ENCODE data around the gene LINC00305. TPM values are rescaled to one million over a fixed set of nuclear protein-coding genes. Genes with fewer than 3 reads are reported as not detected.
A peak's percentile ranks its signal among the peaks of the same experiment; 100 is the strongest.

The LINC00305 gene
- total and polyA plus RNA-seq, 2 of the 8 experiments (the other 6 are each of a cell fraction or from before 2014, with no cell fraction given), result not detected

- no peak overlapping the region for H2BK12ac ChIP-seq (ENCODE audit: low read depth, low read length)
- H3K18ac ChIP-seq (ENCODE audit: extremely low read depth, low read length), result 0 out of 2 replicates have a peak overlapping the region, but pooled peaks have one; percentile 7
- no peak for TF ChIP-seq PHF8 (conservative IDR thresholded peaks at IDR 0.05; ENCODE audit: low read depth, low read length)
- TF ChIP-seq CEBPB (IDR thresholded peaks at IDR 0.05; ENCODE audit: low read depth, low read length), result peak; percentile 79
- POLR2A ChIA-PET (ENCODE audit: partially characterized antibody), result no interaction called here
- no peak overlapping the region for H3K9ac ChIP-seq (replicated peaks in 1 of 4; ENCODE audit: extremely low read depth in 1 of 4, low read depth in 3 of 4, low read length in 3 of 4)
- no peak overlapping the region for H3K27ac ChIP-seq (ENCODE audit: low read depth, low read length)
- H4K8ac ChIP-seq (ENCODE audit: extremely low read depth, insufficient read depth, low read length), result no peak overlapping the region
- no peaks in the 10 kb centered on the region for H3K79me2 ChIP-seq (ENCODE audit: control insufficient read depth in 1 of 2, insufficient read depth in 2 of 2, low read length in 2 of 2)
- no peak overlapping the region for H2AK5ac ChIP-seq (ENCODE audit: low read depth, low read length)
- no peak overlapping the region for H3K4me3 ChIP-seq (ENCODE audit: extremely low read depth in 1 of 4, insufficient read depth in 2 of 4, low read depth in 3 of 4, low read length in 4 of 4)
- H2BK5ac ChIP-seq (ENCODE audit: low read depth, low read length), result no peak overlapping the region
- H3K23ac ChIP-seq (ENCODE audit: insufficient read length), result no peak overlapping the region
- H3K27me3 ChIP-seq (replicated peaks in 1 of 4; ENCODE audit: control insufficient read depth in 3 of 4, extremely low read depth in 1 of 4, insufficient read depth in 3 of 4, low read length in 3 of 4), result no peaks in the 10 kb centered on the region
- H4K5ac ChIP-seq (ENCODE audit: insufficient read length, low read depth, low read length), result peak overlapping the region; percentile 38
- CTCF ChIA-PET (ENCODE audit: partially characterized antibody), result no interaction called here
- H3K4ac ChIP-seq (replicated peaks; ENCODE audit: insufficient read length, low read depth, low read length), result no peak overlapping the region
- H4K20me1 ChIP-seq (replicated peaks in 1 of 2; ENCODE audit: control insufficient read depth in 1 of 2, insufficient read depth in 2 of 2, low read length in 2 of 2), result no peaks in the 10 kb centered on the region
- H3K9me3 ChIP-seq (ENCODE audit: insufficient read depth in 2 of 2, low read depth in 1 of 2, low read length in 1 of 2), result no peaks in the 10 kb centered on the region
- FAIRE-seq, result no peak
- no peak overlapping the region for H4K91ac ChIP-seq (replicated peaks; ENCODE audit: insufficient read length, low read length)
- H2AFZ ChIP-seq (ENCODE audit: low read length), result no peak overlapping the region
- no peak overlapping the region for H3K14ac ChIP-seq (ENCODE audit: insufficient read length)
- DNase-seq (ENCODE audit: low read depth in 1 of 2, low spot score in 2 of 2), result no peak
- no peak overlapping the region for H2BK120ac ChIP-seq (replicated peaks; ENCODE audit: low read depth, low read length)
- H3K4me1 ChIP-seq (replicated peaks in 1 of 4; ENCODE audit: control insufficient read depth in 3 of 4, insufficient read depth in 4 of 4, low read length in 3 of 4), result peaks cover 0 to 9% (median 2%) of the 10 kb centered on the region in 4 experiments; a peak in 3 of 7 replicates
- H3K4me2 ChIP-seq (ENCODE audit: insufficient read depth in 1 of 2, low read depth in 2 of 2, low read length in 2 of 2), result no peak overlapping the region
- no peak overlapping the region for H2BK20ac ChIP-seq (ENCODE audit: low read length)
- no peaks in the 10 kb centered on the region for H3K36me3 ChIP-seq (ENCODE audit: control insufficient read depth in 2 of 4, insufficient read depth in 4 of 4, low read length in 3 of 4)
- H2BK15ac ChIP-seq (ENCODE audit: low read length), result no peak overlapping the region
- H3K79me1 ChIP-seq (ENCODE audit: low read depth, low read length), result no peaks in the 10 kb centered on the region
- 80% methylated on average over 3 of the region's 3 CpGs; no CpG with 5 or more reads in 1 of the 2 experiments for WGBS, 2 experiments (ENCODE audit: extremely low coverage in 1 of 2, insufficient coverage in 1 of 2, insufficient read length in 1 of 2, insufficient replicate concordance in 2 of 2, low coverage in 1 of 2, low lambda C conversion rate in 2 of 2, missing lambda C conversion rate in 1 of 2)
- H3K56ac ChIP-seq (replicated peaks; ENCODE audit: insufficient read length, low read depth, low read length), result no peak overlapping the region
- H3K23me2 ChIP-seq (ENCODE audit: low read depth, low read length), result no peaks in the 10 kb centered on the region
These were observed 33.0 kb downstream of the LINC00305 start for GRCh38 chr18:64115881-64116280.
